Lower lobe of right lung (tissue), 2 donors: ENCODE measurements around the gene PPME1. TPM values are rescaled to one million over a fixed set of nuclear protein-coding genes. Genes with fewer than 3 reads are reported as not detected.

Experiments used
- ATAC-seq, 2 donors: fragments of 200-7000 bp; cut with Tn5 transposase; one replicate each; pipeline ENCODE4 v1.9.1; 2020 to 2022; ENCODE audit warnings: mild to moderate bottlenecking in 2 of 2, moderate library complexity in 2 of 2
- DNase-seq: peaks from one replicate; pipeline ENCODE4 v3.0.0-alpha.2; 2020
- H3K27ac ChIP-seq: fragments of 200-600 bp; one replicate; pipeline ENCODE4 v1.8.0; 2022
- H3K27me3 ChIP-seq: fragments of 200-600 bp; one replicate; pipeline ENCODE4 v1.8.0; 2022; ENCODE audit warnings: low read depth
- H3K36me3 ChIP-seq: fragments of 200-600 bp; one replicate; pipeline ENCODE4 v1.8.0; 2022; ENCODE audit warnings: mild to moderate bottlenecking
- H3K4me1 ChIP-seq: fragments of 200-600 bp; one replicate; pipeline ENCODE4 v1.8.0; 2022
- H3K4me3 ChIP-seq: fragments of 200-600 bp; one replicate; pipeline ENCODE4 v1.8.0; 2022; ENCODE audit warnings: mild to moderate bottlenecking
- H3K9me3 ChIP-seq: fragments of 200-600 bp; one replicate; pipeline ENCODE4 v1.8.0; 2022
- CTCF ChIP-seq: fragments of 200-600 bp; IDR thresholded peaks from one replicate; pipeline ENCODE4 v1.8.0; 2022; ENCODE audit warnings: antibody characterized with exemption, mild to moderate bottlenecking
- intact Hi-C: fragments of 100-400 bp; cut with DNase I; formaldehyde crosslinking; loops from one replicate; pipeline ENCODE4 v1.11.0; 2022
- total RNA-seq: library from RNA; stranded (reverse); fragmentation: NEBNext Ultra II Directional; extraction: Animal tissue kit (Norgen Biotek cat#: 25700); gene quantifications from one replicate; pipeline ENCODE4 v1.2.1, GENCODE V29; 2021
- donor health status: DM: no; HTN: yes; CAD: no; lungs with severe emphysema.

The PPME1 gene
- total RNA-seq, 1 donor from 2014 or later: 29.4 TPM

- intact Hi-C loops: no loop called here
Measured at GRCh38 chr11:74256378-74257133, 85.5 kb downstream of the PPME1 start.

GRCh38 chr11:74257959-74258553 lies 87.0 kb downstream of the PPME1 start:
- no peak for TF ChIP-seq CTCF
- DNase-seq: no peak
- Histone ChIP-seq H3K27me3 (no peaks in the 10 kb centered on the region), H3K4me1 (peaks cover 10% of the 10 kb centered on the region), H3K27ac (no peak overlapping the region), H3K4me3 (no peak overlapping the region), H3K36me3 (peaks cover 23% of the 10 kb centered on the region), H3K9me3 (no peaks in the 10 kb centered on the region)
- ATAC-seq: peak; percentile 8 to 44
- intact Hi-C loops: no loop called here

More at GRCh38 chr11:74256378-74257133, 85.5 kb downstream of the PPME1 start:
- Histone ChIP-seq H3K9me3 (no peaks in the 10 kb centered on the region), H3K27ac (no peak overlapping the region), H3K36me3 (peaks cover 38% of the 10 kb centered on the region), H3K4me1 (peaks cover 10% of the 10 kb centered on the region), H3K27me3 (no peaks in the 10 kb centered on the region), H3K4me3 (no peak overlapping the region)
- ATAC-seq (no peak), DNase-seq (no peak)
- TF ChIP-seq CTCF: no peak

- intact Hi-C loops: no loop called here
- Histone ChIP-seq H3K27ac (no peak overlapping the region), H3K9me3 (no peaks in the 10 kb centered on the region), H3K36me3 (no peaks in the 10 kb centered on the region), H3K4me3 (no peak overlapping the region), H3K27me3 (no peaks in the 10 kb centered on the region), H3K4me1 (peaks cover 6% of the 10 kb centered on the region)
- ATAC-seq (no peak), DNase-seq (no peak)
- no peak for TF ChIP-seq CTCF
Measured at GRCh38 chr11:74262725-74263124, 91.6 kb downstream of the PPME1 start.

- no peak for ATAC-seq
- intact Hi-C loops: no loop called here
- no peak overlapping the region for H3K27ac ChIP-seq
Measured at GRCh38 chr11:74265256-74265655, 94.2 kb downstream of the PPME1 start.

GRCh38 chr11:74267014-74267413 lies 95.9 kb downstream of the PPME1 start:
- H3K27ac ChIP-seq: no peak overlapping the region
- no peaks in the 10 kb centered on the region for H3K36me3 ChIP-seq
- intact Hi-C loops: no loop called here
- DNase-seq (no peak), ATAC-seq (no peak)
- H3K27me3 ChIP-seq: no peaks in the 10 kb centered on the region
- H3K4me3 ChIP-seq: no peak overlapping the region
- no peaks in the 10 kb centered on the region for H3K4me1 ChIP-seq
- no peaks in the 10 kb centered on the region for H3K9me3 ChIP-seq
- no peak for TF ChIP-seq CTCF

More at GRCh38 chr11:74265256-74265655, 94.2 kb downstream of the PPME1 start:
- no peaks in the 10 kb centered on the region for H3K9me3 ChIP-seq
- no peaks in the 10 kb centered on the region for H3K4me1 ChIP-seq
- TF ChIP-seq CTCF: no peak
- H3K4me3 ChIP-seq: no peak overlapping the region
- H3K27me3 ChIP-seq: no peaks in the 10 kb centered on the region
- no peak for DNase-seq
- no peaks in the 10 kb centered on the region for H3K36me3 ChIP-seq
